HL-60/S4 (cell line): Measurements from ENCODE around the gene CST9L.

ENCODE experiments used
- in situ Hi-C: fragments of 300-500 bp; cut with MboI; formaldehyde crosslinking; loops from 2 replicates; pipeline ENCODE4 v1.14.3; 2022; ENCODE audit warnings: low sequenced_read_pairs

Gene CST9L

GRCh38 chr20:23568320-23568970 lies at the start of gene CST9L:
CST9L (minus strand) TSS chr20:23568484; CDS start chr20:23568450, 34 bp downstream.
- in situ Hi-C loops = no loop called here

GRCh38 chr20:23614163-23614562 lies 45.9 kb upstream of the CST9L start:
- in situ Hi-C loops = no loop called here

GRCh38 chr20:23613676-23614075 lies 45.4 kb upstream of the CST9L start:
- in situ Hi-C loops = no loop called here

- in situ Hi-C loops = no loop called here
These were observed 44.1 kb upstream of the CST9L start for GRCh38 chr20:23612396-23612795.

GRCh38 chr20:23609486-23610109 lies 41.3 kb upstream of the CST9L start:
- in situ Hi-C loops = no loop called here

- in situ Hi-C loops = no loop called here
These were observed 40.1 kb upstream of the CST9L start for GRCh38 chr20:23608251-23608846.

- in situ Hi-C loops = no loop called here
These were observed 39.4 kb upstream of the CST9L start for GRCh38 chr20:23607497-23608245.

GRCh38 chr20:23606652-23607049 lies 38.4 kb upstream of the CST9L start:
- in situ Hi-C loops = no loop called here

GRCh38 chr20:23605867-23606651 lies 37.8 kb upstream of the CST9L start, which contains the start of gene CST9:
CST9 (minus strand) TSS chr20:23605917; CDS start chr20:23605864, 53 bp downstream.
- in situ Hi-C loops = no loop called here

GRCh38 chr20:23604306-23604705 lies 36.0 kb upstream of the CST9L start:
- in situ Hi-C loops = no loop called here

GRCh38 chr20:23603321-23603720 lies 35.0 kb upstream of the CST9L start:
- in situ Hi-C loops = no loop called here

GRCh38 chr20:23602699-23603098 lies 34.4 kb upstream of the CST9L start:
- in situ Hi-C loops = no loop called here

- in situ Hi-C loops = no loop called here
These were observed 34.0 kb upstream of the CST9L start for GRCh38 chr20:23602241-23602640.

GRCh38 chr20:23601715-23602114 lies 33.4 kb upstream of the CST9L start:
- in situ Hi-C loops = no loop called here

- in situ Hi-C loops = no loop called here
These were observed 30.2 kb upstream of the CST9L start for GRCh38 chr20:23598481-23598880.

GRCh38 chr20:23596579-23597250 lies 28.4 kb upstream of the CST9L start:
- in situ Hi-C loops = no loop called here

- in situ Hi-C loops = no loop called here
These were observed 27.7 kb upstream of the CST9L start for GRCh38 chr20:23595941-23596340.

GRCh38 chr20:23588434-23589403 lies 20.4 kb upstream of the CST9L start:
- in situ Hi-C loops = no loop called here

GRCh38 chr20:23587631-23588030 lies 19.3 kb upstream of the CST9L start:
- in situ Hi-C loops = no loop called here
